BLaER1 treated with 17β-estradiol and CSF1 and Interleukin-3, amounts not matched to agents 10 nM and 100 nM (cell line): Measurements from ENCODE around the gene ROBO2.

Experiments used
- H3K27ac ChIP-seq, 11 experiments: shearing (Covaris generic); formaldehyde crosslinking; 2 replicates each; pipeline ENCODE4 v1.8.1; 2022
- H3K27me3 ChIP-seq, 11 experiments: shearing (Covaris generic); formaldehyde crosslinking; 2 replicates each; pipeline ENCODE4 v1.8.1; 2022
- H3K36me3 ChIP-seq, 11 experiments: shearing (Covaris generic); formaldehyde crosslinking; 2 replicates each; pipeline ENCODE4 v1.8.1; 2022
- H3K4me1 ChIP-seq, 10 experiments: shearing (Covaris generic); formaldehyde crosslinking; 2 replicates each; pipeline ENCODE4 v1.8.1; 2022
- H3K4me2 ChIP-seq, 11 experiments: shearing (Covaris generic); formaldehyde crosslinking; 2 replicates each; pipeline ENCODE4 v1.8.1; 2022
- H3K4me3 ChIP-seq, 10 experiments: shearing (Covaris generic); formaldehyde crosslinking; 2 replicates each; pipeline ENCODE4 v1.8.1; 2022
- H3K9ac ChIP-seq, 11 experiments: shearing (Covaris generic); formaldehyde crosslinking; 2 replicates each; pipeline ENCODE4 v1.8.1; 2022
- H3K9me3 ChIP-seq, 11 experiments: shearing (Covaris generic); formaldehyde crosslinking; replicated peaks in 1 of 11; 2 replicates each; pipeline ENCODE4 v1.8.1; 2022
- H4K20me1 ChIP-seq, 11 experiments: shearing (Covaris generic); formaldehyde crosslinking; 2 replicates each; pipeline ENCODE4 v1.8.1; 2022
- Cebpa-rat ChIP-seq, 11 experiments: shearing (Covaris generic); IDR thresholded peaks; 2 replicates each; pipeline ENCODE4 v1.8.1; 2022

The ROBO2 gene

GRCh38 chr3:77281721-77282120 lies 241.8 kb downstream of the ROBO2 start:
- H3K27ac ChIP-seq: no peak overlapping the region
- no peak overlapping the region for H3K4me2 ChIP-seq
- H3K36me3 ChIP-seq: no peaks in the 10 kb centered on the region
- no peaks in the 10 kb centered on the region for H3K27me3 ChIP-seq
- H3K9me3 ChIP-seq: no peaks in the 10 kb centered on the region; a peak in 1 of 22 replicates
- no peak overlapping the region for H3K9ac ChIP-seq
- H4K20me1 ChIP-seq: no peaks in the 10 kb centered on the region
- peaks cover 0 to 15% (median 6%) of the 10 kb centered on the region in 10 experiments; a peak in 8 of 20 replicates for H3K4me1 ChIP-seq
- no peak for TF ChIP-seq Cebpa-rat (IDR thresholded peaks at IDR 0.05)
- H3K4me3 ChIP-seq: no peak overlapping the region

- Histone ChIP-seq H3K4me2 (peak overlapping the region in 6 of 11 experiments; percentile 3 to 51 (median 32); a peak in 7 of 22 replicates), H3K27me3 (no peaks in the 10 kb centered on the region), H3K36me3 (no peaks in the 10 kb centered on the region), H3K4me1 (peaks cover 0 to 15% (median 6%) of the 10 kb centered on the region in 10 experiments; a peak in 8 of 20 replicates), H3K4me3 (no peak overlapping the region), H3K9me3 (no peaks in the 10 kb centered on the region; a peak in 1 of 22 replicates), H4K20me1 (no peaks in the 10 kb centered on the region), H3K9ac (no peak overlapping the region), H3K27ac (no peak overlapping the region)
- no peak for TF ChIP-seq Cebpa-rat (IDR thresholded peaks at IDR 0.05)
Observed at GRCh38 chr3:77283108-77283507, 243.2 kb downstream of the ROBO2 start.

- no peaks in the 10 kb centered on the region for H3K9me3 ChIP-seq
- no peaks in the 10 kb centered on the region for H4K20me1 ChIP-seq
- no peak overlapping the region for H3K27ac ChIP-seq
- H3K27me3 ChIP-seq: no peaks in the 10 kb centered on the region
- H3K4me3 ChIP-seq: no peak overlapping the region
- no peak overlapping the region for H3K4me2 ChIP-seq
- H3K36me3 ChIP-seq: no peaks in the 10 kb centered on the region
- peaks cover 0 to 8% (median 2%) of the 10 kb centered on the region in 10 experiments; a peak in 8 of 20 replicates for H3K4me1 ChIP-seq
- no peak for TF ChIP-seq Cebpa-rat (IDR thresholded peaks at IDR 0.05)
- no peak overlapping the region for H3K9ac ChIP-seq
Observed at GRCh38 chr3:77288348-77288747, 248.4 kb downstream of the ROBO2 start.

- no peaks in the 10 kb centered on the region for H4K20me1 ChIP-seq
- no peaks in the 10 kb centered on the region for H3K27me3 ChIP-seq
- no peak overlapping the region for H3K9ac ChIP-seq
- no peak overlapping the region for H3K4me3 ChIP-seq
- H3K9me3 ChIP-seq: peaks cover 0 to 7% (median 0%) of the 10 kb centered on the region in 11 experiments; a peak in 2 of 22 replicates
- no peak overlapping the region for H3K27ac ChIP-seq
- H3K4me2 ChIP-seq: no peak overlapping the region
- no peak for TF ChIP-seq Cebpa-rat (IDR thresholded peaks at IDR 0.05)
- H3K4me1 ChIP-seq: no peaks in the 10 kb centered on the region
- no peaks in the 10 kb centered on the region for H3K36me3 ChIP-seq
Observed at GRCh38 chr3:77296527-77296926, 256.6 kb downstream of the ROBO2 start.

- Histone ChIP-seq H4K20me1 (no peaks in the 10 kb centered on the region), H3K27ac (no peak overlapping the region), H3K9ac (no peak overlapping the region), H3K27me3 (no peaks in the 10 kb centered on the region), H3K9me3 (peaks cover 0 to 7% (median 0%) of the 10 kb centered on the region in 11 experiments; a peak in 2 of 22 replicates), H3K4me1 (no peaks in the 10 kb centered on the region), H3K4me2 (no peak overlapping the region), H3K36me3 (no peaks in the 10 kb centered on the region), H3K4me3 (no peak overlapping the region)
- TF ChIP-seq Cebpa-rat (IDR thresholded peaks at IDR 0.05): no peak
Observed at GRCh38 chr3:77298417-77298816, 258.5 kb downstream of the ROBO2 start.

- Histone ChIP-seq H3K9me3 (peaks cover 0 to 6% (median 0%) of the 10 kb centered on the region in 11 experiments; a peak in 2 of 22 replicates), H3K4me1 (no peaks in the 10 kb centered on the region), H3K9ac (no peak overlapping the region), H3K4me3 (no peak overlapping the region), H3K27ac (no peak overlapping the region), H4K20me1 (no peaks in the 10 kb centered on the region), H3K27me3 (no peaks in the 10 kb centered on the region), H3K36me3 (no peaks in the 10 kb centered on the region), H3K4me2 (no peak overlapping the region)
- no peak for TF ChIP-seq Cebpa-rat (IDR thresholded peaks at IDR 0.05)
Observed at GRCh38 chr3:77303955-77304699, 264.2 kb downstream of the ROBO2 start.

- Histone ChIP-seq H3K4me1 (no peaks in the 10 kb centered on the region), H3K4me2 (no peak overlapping the region), H3K9ac (no peak overlapping the region), H3K36me3 (no peaks in the 10 kb centered on the region), H4K20me1 (no peaks in the 10 kb centered on the region), H3K4me3 (no peak overlapping the region), H3K9me3 (peaks cover 0 to under 1% (median 0%) of the 10 kb centered on the region in 11 experiments; a peak in 1 of 22 replicates), H3K27ac (no peak overlapping the region), H3K27me3 (no peaks in the 10 kb centered on the region)
- TF ChIP-seq Cebpa-rat (IDR thresholded peaks at IDR 0.05): no peak
Observed at GRCh38 chr3:77304700-77305021, 264.8 kb downstream of the ROBO2 start.

GRCh38 chr3:77309460-77309859 lies 269.6 kb downstream of the ROBO2 start:
- H3K4me2 ChIP-seq: no peak overlapping the region
- no peak overlapping the region for H3K9ac ChIP-seq
- H3K27ac ChIP-seq: no peak overlapping the region
- no peak for TF ChIP-seq Cebpa-rat (IDR thresholded peaks at IDR 0.05)
- no peaks in the 10 kb centered on the region for H3K9me3 ChIP-seq
- H3K27me3 ChIP-seq: no peaks in the 10 kb centered on the region
- H3K4me1 ChIP-seq: no peaks in the 10 kb centered on the region
- no peaks in the 10 kb centered on the region for H4K20me1 ChIP-seq
- no peak overlapping the region for H3K4me3 ChIP-seq
- no peaks in the 10 kb centered on the region for H3K36me3 ChIP-seq

GRCh38 chr3:77313843-77314242 lies 273.9 kb downstream of the ROBO2 start:
- Histone ChIP-seq H4K20me1 (no peaks in the 10 kb centered on the region), H3K4me1 (no peaks in the 10 kb centered on the region), H3K27ac (no peak overlapping the region), H3K36me3 (no peaks in the 10 kb centered on the region), H3K27me3 (no peaks in the 10 kb centered on the region), H3K9me3 (no peaks in the 10 kb centered on the region), H3K4me2 (no peak overlapping the region), H3K9ac (no peak overlapping the region), H3K4me3 (no peak overlapping the region)
- TF ChIP-seq Cebpa-rat (IDR thresholded peaks at IDR 0.05): no peak

- H3K4me1 ChIP-seq: peaks cover 0 to 6% (median 0%) of the 10 kb centered on the region in 10 experiments; a peak in 2 of 20 replicates
- H3K4me3 ChIP-seq: no peak overlapping the region
- 0 out of 22 replicates have a peak, but pooled peaks cover 0 to 4% (median 0%) of the 10 kb centered on the region in 11 experiments for H3K9me3 ChIP-seq
- H3K36me3 ChIP-seq: no peaks in the 10 kb centered on the region
- H3K27me3 ChIP-seq: no peaks in the 10 kb centered on the region
- no peak overlapping the region for H3K27ac ChIP-seq
- no peak overlapping the region for H3K9ac ChIP-seq
- H4K20me1 ChIP-seq: no peaks in the 10 kb centered on the region
- no peak for TF ChIP-seq Cebpa-rat (IDR thresholded peaks at IDR 0.05)
- 0 out of 22 replicates have a peak overlapping the region, but pooled peaks of 3 of the 11 experiments have one; percentile 13 to 67 (median 49) for H3K4me2 ChIP-seq
Observed at GRCh38 chr3:77319711-77320110, 279.8 kb downstream of the ROBO2 start.
